ENCODE measurements around the gene ZC3H12A. TPM values are rescaled to one million over a fixed set of nuclear protein-coding genes. Genes with fewer than 3 reads are reported as not detected.
A peak's percentile ranks its signal among the peaks of the same experiment; 100 is the strongest.

The ZC3H12A gene
- total RNA-seq, 3 donors from 2014 or later (not counting 1 experiment from before 2014, with no cell fraction given) = 219 to 366 (median 289) TPM

GRCh38 chr1:37477946-37478345, 3.6 kb downstream of the ZC3H12A start:
- intact Hi-C loops (cut with micrococcal nuclease) = loop anchor here (2.0 to 10.0 kb wide), 4 partner anchors 37 to 1327 kb away; partner anchors contain the start of genes CDCA8, FHL3 and MEAF6
- Histone ChIP-seq H3K9me3 (ENCODE audit: control insufficient read depth, insufficient read depth, low read length) (no peaks in the 10 kb centered on the region), H3K27me3 (ENCODE audit: control insufficient read depth, insufficient read depth, low read length) (no peaks in the 10 kb centered on the region), H3K4me3 (ENCODE audit: low read length) (peak overlapping the region; percentile 93), H3K36me3 (ENCODE audit: control insufficient read depth, insufficient read depth, low read length) (peaks cover 57% of the 10 kb centered on the region), H3K27ac (ENCODE audit: low read length) (peak overlapping the region; percentile 99), H3K4me1 (ENCODE audit: control insufficient read depth, insufficient read depth, low read length) (peaks cover 87% of the 10 kb centered on the region)
- Mint-ChIP-seq H3K27me3 (ENCODE audit: low read depth in 2 of 2) (no peaks in the 10 kb centered on the region), H3K36me3 (no peaks in the 10 kb centered on the region), H3K27ac (peak overlapping the region; percentile 99 to 100), H3K4me3 (peak overlapping the region; percentile 95), H3K9me3 (no peaks in the 10 kb centered on the region), H3K4me1 (peaks cover 74 to 84% of the 10 kb centered on the region in 2 donors)
- ATAC-seq (no peak), DNase-seq (peak in 1 of 2 donors; percentile 26)
- TF ChIP-seq CTCF (IDR thresholded peaks at IDR 0.05) = no peak
- 72% methylated on average over 5 of the region's 5 CpGs for WGBS (ENCODE audit: insufficient coverage)

- 46% methylated on average over 8 of the region's 8 CpGs for whole genome bisulfite sequencing (ENCODE audit: insufficient coverage)
- ATAC-seq (peak; percentile 19 to 36 (median 32)), DNase-seq (peak; percentile 62 to 74)
- peak overlapping the region; percentile 93 for H3K4me3 ChIP-seq (ENCODE audit: low read length)
- H3K27me3 ChIP-seq (ENCODE audit: control insufficient read depth, insufficient read depth, low read length) = no peaks in the 10 kb centered on the region
- peaks cover 69 to 79% of the 10 kb centered on the region in 2 donors for H3K4me1 Mint-ChIP-seq
- peak overlapping the region; percentile 99 for H3K27ac ChIP-seq (ENCODE audit: low read length)
- no peaks in the 10 kb centered on the region for H3K9me3 Mint-ChIP-seq
- peak overlapping the region; percentile 99 to 100 for H3K27ac Mint-ChIP-seq
- H3K4me1 ChIP-seq (ENCODE audit: control insufficient read depth, insufficient read depth, low read length) = peaks cover 81% of the 10 kb centered on the region
- intact Hi-C loops (cut with micrococcal nuclease) = loop anchor here (2.0 to 10.0 kb wide), 4 partner anchors 36 to 1328 kb away; partner anchors contain the start of genes CDCA8, FHL3 and MEAF6
- H3K36me3 ChIP-seq (ENCODE audit: control insufficient read depth, insufficient read depth, low read length) = peaks cover 62% of the 10 kb centered on the region
- TF ChIP-seq CTCF (IDR thresholded peaks at IDR 0.05) = no peak
- no peaks in the 10 kb centered on the region for H3K36me3 Mint-ChIP-seq
- H3K4me3 Mint-ChIP-seq = peak overlapping the region; percentile 95
- no peaks in the 10 kb centered on the region for H3K27me3 Mint-ChIP-seq (ENCODE audit: low read depth in 2 of 2)
- H3K9me3 ChIP-seq (ENCODE audit: control insufficient read depth, insufficient read depth, low read length) = no peaks in the 10 kb centered on the region
These were observed 4.1 kb downstream of the ZC3H12A start for GRCh38 chr1:37478451-37478881.

- ATAC-seq = peak; percentile 8 to 43 (median 31)
- peak overlapping the region; percentile 93 for H3K4me3 ChIP-seq (ENCODE audit: low read length)
- no peaks in the 10 kb centered on the region for H3K27me3 Mint-ChIP-seq (ENCODE audit: low read depth in 2 of 2)
- H3K9me3 ChIP-seq (ENCODE audit: control insufficient read depth, insufficient read depth, low read length) = no peaks in the 10 kb centered on the region
- peak overlapping the region; percentile 99 for H3K27ac ChIP-seq (ENCODE audit: low read length)
- no peak for TF ChIP-seq CTCF (IDR thresholded peaks at IDR 0.05)
- 0% methylated on average over 3 of the region's 3 CpGs for WGBS (ENCODE audit: insufficient coverage)
- no peaks in the 10 kb centered on the region for H3K36me3 Mint-ChIP-seq
- no peaks in the 10 kb centered on the region for H3K9me3 Mint-ChIP-seq
- peak overlapping the region; percentile 95 for H3K4me3 Mint-ChIP-seq
- no peaks in the 10 kb centered on the region for H3K27me3 ChIP-seq (ENCODE audit: control insufficient read depth, insufficient read depth, low read length)
- H3K4me1 ChIP-seq (ENCODE audit: control insufficient read depth, insufficient read depth, low read length) = peaks cover 77% of the 10 kb centered on the region
- intact Hi-C loops (cut with micrococcal nuclease) = loop anchor here (2.0 to 10.0 kb wide), 4 partner anchors 36 to 1328 kb away; partner anchors contain the start of genes CDCA8, FHL3 and MEAF6
- peak overlapping the region; percentile 99 to 100 for H3K27ac Mint-ChIP-seq
- DNase-seq = peak; percentile 61 to 79
- peaks cover 66% of the 10 kb centered on the region for H3K36me3 ChIP-seq (ENCODE audit: control insufficient read depth, insufficient read depth, low read length)
- H3K4me1 Mint-ChIP-seq = peaks cover 65 to 76% of the 10 kb centered on the region in 2 donors
These were observed 4.5 kb downstream of the ZC3H12A start for GRCh38 chr1:37478890-37479254.

Data from natural killer cell (primary cell).